ENCODE results near the gene ERP44. TPM values are rescaled to one million over a fixed set of nuclear protein-coding genes. Genes with fewer than 3 reads are reported as not detected.

ERP44 gene
- total RNA-seq, 2 donors from 2014 or later, result 27.8 to 30.2 TPM

- H3K4me1 ChIP-seq, result no peaks in the 10 kb centered on the region
- peaks cover 3% of the 10 kb centered on the region for H3K36me3 ChIP-seq
- no peaks in the 10 kb centered on the region for H3K9me3 ChIP-seq
- no peaks in the 10 kb centered on the region for H3K27me3 ChIP-seq
- H3K27ac ChIP-seq, result no peak overlapping the region
- H3K4me3 ChIP-seq, result no peak overlapping the region
- DNase-seq, result no peak
- no peak overlapping the region for H3K9ac ChIP-seq (ENCODE audit: low read depth in 2 of 2, low read length in 2 of 2)
- intact Hi-C loops (cut with DNase I), result no loop called here
- no peak for TF ChIP-seq CTCF (IDR thresholded peaks at IDR 0.05)
Observed at GRCh38 chr9:100056561-100056960, 42.2 kb downstream of the ERP44 start.

GRCh38 chr9:100052375-100052774, 46.4 kb downstream of the ERP44 start:
- H3K4me3 ChIP-seq, result no peak overlapping the region
- H3K27me3 ChIP-seq, result no peaks in the 10 kb centered on the region
- TF ChIP-seq CTCF (IDR thresholded peaks at IDR 0.05), result no peak
- no peak overlapping the region for H3K9ac ChIP-seq (ENCODE audit: low read depth in 2 of 2, low read length in 2 of 2)
- H3K4me1 ChIP-seq, result no peaks in the 10 kb centered on the region
- no peak for DNase-seq
- no peak overlapping the region for H3K27ac ChIP-seq
- intact Hi-C loops (cut with DNase I), result no loop called here
- no peaks in the 10 kb centered on the region for H3K9me3 ChIP-seq
- peaks cover 2% of the 10 kb centered on the region for H3K36me3 ChIP-seq

GRCh38 chr9:100049551-100049950, 49.2 kb downstream of the ERP44 start:
- Histone ChIP-seq H3K27me3 (no peaks in the 10 kb centered on the region), H3K9ac (ENCODE audit: low read depth in 2 of 2, low read length in 2 of 2) (no peak overlapping the region), H3K27ac (no peak overlapping the region), H3K4me1 (no peaks in the 10 kb centered on the region), H3K4me3 (no peak overlapping the region), H3K9me3 (no peaks in the 10 kb centered on the region), H3K36me3 (no peaks in the 10 kb centered on the region)
- DNase-seq, result no peak
- intact Hi-C loops (cut with DNase I), result no loop called here
- TF ChIP-seq CTCF (IDR thresholded peaks at IDR 0.05), result no peak

- no peaks in the 10 kb centered on the region for H3K9me3 ChIP-seq
- no peaks in the 10 kb centered on the region for H3K4me1 ChIP-seq
- no peak for TF ChIP-seq CTCF (IDR thresholded peaks at IDR 0.05)
- intact Hi-C loops (cut with DNase I), result no loop called here
- no peak overlapping the region for H3K9ac ChIP-seq (ENCODE audit: low read depth in 2 of 2, low read length in 2 of 2)
- H3K4me3 ChIP-seq, result no peak overlapping the region
- no peak for DNase-seq
- H3K27me3 ChIP-seq, result no peaks in the 10 kb centered on the region
- no peak overlapping the region for H3K27ac ChIP-seq
- no peaks in the 10 kb centered on the region for H3K36me3 ChIP-seq
Observed at GRCh38 chr9:100038472-100038871, 60.3 kb downstream of the ERP44 start.

- Histone ChIP-seq H3K9me3 (no peaks in the 10 kb centered on the region), H3K36me3 (no peaks in the 10 kb centered on the region), H3K27ac (no peak overlapping the region), H3K4me1 (no peaks in the 10 kb centered on the region), H3K9ac (ENCODE audit: low read depth in 2 of 2, low read length in 2 of 2) (no peak overlapping the region), H3K27me3 (no peaks in the 10 kb centered on the region), H3K4me3 (no peak overlapping the region)
- DNase-seq, result no peak
- TF ChIP-seq CTCF (IDR thresholded peaks at IDR 0.05), result no peak
- intact Hi-C loops (cut with DNase I), result no loop called here
Observed at GRCh38 chr9:100033877-100034551, 64.8 kb downstream of the ERP44 start.

Measured in colonic mucosa (tissue), 4 donors.